ENCODE measurements around the gene HOXC13. TPM values are rescaled to one million over a fixed set of nuclear protein-coding genes. Genes with fewer than 3 reads are reported as not detected.
A peak's percentile ranks its signal among the peaks of the same experiment; 100 is the strongest.

The HOXC13 gene
- total RNA-seq, 1 experiment from 2014 or later: 5.3 TPM

GRCh38 chr12:53983568-53983949 lies 44.9 kb downstream of the HOXC13 start:
- no TSS peak for BruUV-seq (replicated peaks)
- Mint-ChIP-seq H3K27me3 (ENCODE audit: insufficient read depth, unreplicated experiment) (no peaks in the 10 kb centered on the region), H3K4me1 (ENCODE audit: insufficient read depth, unreplicated experiment) (peaks cover 5% of the 10 kb centered on the region), H3K9me3 (ENCODE audit: unreplicated experiment) (no peaks in the 10 kb centered on the region), H3K27ac (ENCODE audit: low read depth, unreplicated experiment) (no peak overlapping the region), H3K36me3 (ENCODE audit: insufficient read depth, unreplicated experiment) (no peaks in the 10 kb centered on the region), H3K4me3 (ENCODE audit: unreplicated experiment) (no peak overlapping the region)
- no peak for DNase-seq (ENCODE audit: unreplicated experiment)
- intact Hi-C loops (cut with micrococcal nuclease): loop anchor here (10.0 kb wide), 1 partner anchor 189 kb away; no protein-coding TSS in a partner anchor
- POLR2A ChIA-PET: interaction anchor here (0.5 kb wide), 1 partner anchor 401 kb away, joined by 3 read pairs; the partner anchor contains the start of gene ZNF385A
- TF ChIP-seq CTCF (IDR thresholded peaks at IDR 0.05; ENCODE audit: unreplicated experiment): no peak
- CTCF ChIA-PET: no interaction called here

- Mint-ChIP-seq H3K36me3 (ENCODE audit: insufficient read depth, unreplicated experiment) (no peaks in the 10 kb centered on the region), H3K9me3 (ENCODE audit: unreplicated experiment) (no peaks in the 10 kb centered on the region), H3K4me3 (ENCODE audit: unreplicated experiment) (no peak overlapping the region), H3K4me1 (ENCODE audit: insufficient read depth, unreplicated experiment) (peaks cover 10% of the 10 kb centered on the region), H3K27ac (ENCODE audit: low read depth, unreplicated experiment) (no peak overlapping the region), H3K27me3 (ENCODE audit: insufficient read depth, unreplicated experiment) (no peaks in the 10 kb centered on the region)
- intact Hi-C loops (cut with micrococcal nuclease): loop anchor here (10.0 kb wide), 1 partner anchor 189 kb away; no protein-coding TSS in a partner anchor
- no peak for DNase-seq (ENCODE audit: unreplicated experiment)
- ChIA-PET CTCF (no interaction called here), POLR2A (interaction anchor here (0.5 kb wide), 1 partner anchor 400 kb away, joined by 3 read pairs; the partner anchor contains the start of gene ZNF385A)
- TF ChIP-seq CTCF (IDR thresholded peaks at IDR 0.05; ENCODE audit: unreplicated experiment): no peak
- BruUV-seq (replicated peaks): no TSS peak
These were observed 45.4 kb downstream of the HOXC13 start for GRCh38 chr12:53983950-53984572.

- ChIA-PET POLR2A (interaction anchor here (0.9 kb wide), 3 partner anchors 10 to 193 kb away, joined by 3 to 5 read pairs (median 3); partner anchors contain the start of gene HOXC9), CTCF (interaction anchor here (0.6 to 4.5 kb wide), 16 partner anchors 11 to 240 kb away, joined by 3 to 60 read pairs (median 3); partner anchors contain the start of gene HOXC9)
- peak; percentile 64 for TF ChIP-seq CTCF (IDR thresholded peaks at IDR 0.05; ENCODE audit: unreplicated experiment)
- BruUV-seq (replicated peaks): no TSS peak
- Mint-ChIP-seq H3K27me3 (ENCODE audit: insufficient read depth, unreplicated experiment) (no peaks in the 10 kb centered on the region), H3K27ac (ENCODE audit: low read depth, unreplicated experiment) (no peak within 1 kb of the TSS), H3K9me3 (ENCODE audit: unreplicated experiment) (no peaks in the 10 kb centered on the region), H3K4me1 (ENCODE audit: insufficient read depth, unreplicated experiment) (peaks cover 20% of the 10 kb centered on the region), H3K4me3 (ENCODE audit: unreplicated experiment) (no peak within 1 kb of the TSS), H3K36me3 (ENCODE audit: insufficient read depth, unreplicated experiment) (no peaks in the 10 kb centered on the region)
- DNase-seq (ENCODE audit: unreplicated experiment): peak; percentile 93
- intact Hi-C loops (cut with micrococcal nuclease): loop anchor here (5.0 to 10.0 kb wide), 2 partner anchors 190 to 283 kb away; no protein-coding TSS in a partner anchor
These were observed 46.5 kb downstream of the HOXC13 start, which contains the start of gene HOXC10 for GRCh38 chr12:53984901-53985691. HOXC10 (plus strand) TSS chr12:53985146; CDS start chr12:53985260, 114 bp downstream.

GRCh38 chr12:53985692-53985993 lies 47.0 kb downstream of the HOXC13 start:
- H3K27ac Mint-ChIP-seq (ENCODE audit: low read depth, unreplicated experiment): no peak overlapping the region
- POLR2A ChIA-PET: interaction anchor here (0.9 kb wide), 1 partner anchor 14 kb away, joined by 5 read pairs; the partner anchor contains the start of gene HOXC9
- intact Hi-C loops (cut with micrococcal nuclease): loop anchor here (5.0 to 10.0 kb wide), 2 partner anchors 191 to 283 kb away; no protein-coding TSS in a partner anchor

More at GRCh38 chr12:53985692-53985993, 47.0 kb downstream of the HOXC13 start:
- no peak for TF ChIP-seq CTCF (IDR thresholded peaks at IDR 0.05; ENCODE audit: unreplicated experiment)
- Mint-ChIP-seq H3K36me3 (ENCODE audit: insufficient read depth, unreplicated experiment) (no peaks in the 10 kb centered on the region), H3K4me3 (ENCODE audit: unreplicated experiment) (no peak overlapping the region), H3K4me1 (ENCODE audit: insufficient read depth, unreplicated experiment) (peaks cover 24% of the 10 kb centered on the region), H3K27me3 (ENCODE audit: insufficient read depth, unreplicated experiment) (no peaks in the 10 kb centered on the region), H3K9me3 (ENCODE audit: unreplicated experiment) (no peaks in the 10 kb centered on the region)
- no peak for DNase-seq (ENCODE audit: unreplicated experiment)
- no TSS peak for BruUV-seq (replicated peaks)
- CTCF ChIA-PET: interaction anchor here (0.7 to 4.5 kb wide), 6 partner anchors 22 to 241 kb away, joined by 3 to 60 read pairs (median 5); no protein-coding TSS in a partner anchor

Measured in MCF 10A (cell line).